HG03064 (cell line): ENCODE data around the gene SORCS2.

Experiments
- ATAC-seq: cut with Tn5 transposase; IDR thresholded peaks from one replicate; pipeline ENCODE4 v1.9.1; 2021; ENCODE audit warnings: low read depth; ENCODE audit not compliant: unreplicated experiment

SORCS2 gene

DNA sequence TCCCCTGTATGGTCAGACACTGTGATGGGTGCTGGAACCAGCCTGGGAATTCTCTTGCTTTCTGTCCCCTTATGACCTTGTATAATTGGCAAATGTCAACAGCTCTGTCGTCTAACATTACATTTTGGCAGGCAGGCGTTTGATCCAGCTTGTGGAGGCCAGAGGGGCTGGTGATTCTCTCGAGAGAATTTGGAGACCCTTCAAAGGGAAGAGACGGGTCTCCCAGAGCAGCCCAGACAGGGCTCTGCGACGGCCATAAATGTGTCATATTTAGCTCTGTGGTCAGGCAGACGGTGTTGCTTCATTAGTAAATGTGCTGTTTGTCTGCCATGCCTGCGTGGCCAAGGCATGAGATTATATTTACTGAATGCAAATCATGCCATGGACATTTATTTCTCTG is 68.7 kb downstream of the SORCS2 start:
- no peak for ATAC-seq

- no peak for ATAC-seq
These were observed 69.2 kb downstream of the SORCS2 start for GRCh38 chr4:7261536-7261935.

- ATAC-seq = no peak
These were observed 69.8 kb downstream of the SORCS2 start for GRCh38 chr4:7262134-7262533.

GRCh38 chr4:7263166-7263565 is 70.8 kb downstream of the SORCS2 start:
- ATAC-seq = no peak

DNA sequence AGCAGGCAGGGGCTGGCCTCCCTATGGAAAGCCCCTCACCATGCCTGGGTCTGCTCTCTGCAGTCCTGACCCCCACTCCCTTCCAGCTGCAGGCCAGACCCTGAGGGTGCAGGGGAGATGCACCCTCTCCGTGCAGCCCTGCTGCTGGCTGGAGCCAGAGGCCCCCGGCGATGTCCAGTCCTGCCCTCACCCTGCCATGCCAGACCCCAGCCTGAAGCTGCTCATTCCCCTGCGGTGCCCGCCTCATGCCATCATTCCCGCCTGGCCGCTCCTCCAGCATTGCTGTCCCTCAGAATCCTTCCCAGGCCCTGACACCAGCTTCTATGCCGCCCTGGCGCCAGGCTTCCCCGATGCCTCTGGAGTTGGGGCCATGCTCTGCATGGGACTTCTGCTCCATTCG is 72.4 kb downstream of the SORCS2 start:
- ATAC-seq = no peak

DNA sequence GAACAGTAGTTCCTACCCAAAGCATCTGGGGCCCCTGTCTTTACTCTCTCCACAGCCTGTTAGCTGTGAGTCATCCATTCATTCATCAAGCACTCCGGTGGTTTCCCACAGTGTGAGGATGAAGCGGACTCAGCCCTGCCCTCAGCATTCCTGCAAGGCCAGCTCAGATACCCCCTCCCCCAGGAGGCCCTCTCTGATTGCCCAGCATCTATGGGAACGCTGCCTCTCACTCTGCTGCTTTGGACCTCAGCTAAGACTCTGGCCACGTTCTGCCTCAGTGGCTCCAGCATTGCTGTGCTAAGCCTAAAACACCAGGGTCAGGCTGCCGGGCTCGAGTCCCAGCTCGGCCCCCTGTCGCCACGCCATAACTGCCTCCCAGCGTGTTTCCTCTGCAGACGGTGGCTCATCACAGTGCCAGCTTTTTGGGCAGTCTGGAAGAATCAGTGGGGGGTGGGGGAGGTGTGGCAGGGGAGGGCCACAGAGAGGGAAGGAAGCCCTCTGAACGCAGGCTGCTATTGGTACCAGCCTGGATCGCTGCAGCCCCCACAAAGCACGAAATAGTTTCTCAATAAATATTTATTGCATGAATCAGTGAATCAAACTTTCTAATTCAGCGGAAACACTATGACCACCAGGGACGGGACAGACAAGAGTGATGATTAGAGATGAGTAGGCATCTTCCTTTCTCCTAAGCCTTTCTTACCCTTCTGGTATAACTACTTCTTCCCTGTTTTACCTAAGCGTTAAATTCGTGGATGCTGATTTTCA is 74.4 kb downstream of the SORCS2 start:
- no peak for ATAC-seq

DNA sequence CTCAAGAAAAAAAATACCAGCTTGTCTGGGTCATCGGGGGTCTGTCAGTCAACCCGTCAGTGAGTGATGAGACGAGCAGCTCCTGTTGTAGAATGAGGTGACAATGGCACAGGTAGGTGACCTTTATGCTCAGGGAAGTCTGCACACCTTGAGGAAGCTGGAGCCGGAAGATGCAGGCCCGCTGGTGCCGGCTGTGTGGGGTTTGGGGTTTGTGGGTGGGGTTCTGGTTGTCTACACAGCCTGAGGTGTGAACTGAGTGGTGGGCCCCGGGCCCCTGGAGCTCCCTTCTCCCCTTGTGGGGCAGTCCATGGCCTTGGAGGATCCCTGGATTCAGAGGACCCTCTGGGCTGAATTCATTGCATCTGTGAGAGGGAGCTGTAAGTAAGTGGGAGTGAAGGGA is 75.5 kb downstream of the SORCS2 start:
- no peak for ATAC-seq

- ATAC-seq = no peak
These were observed 76.6 kb downstream of the SORCS2 start for GRCh38 chr4:7268941-7269340.

DNA sequence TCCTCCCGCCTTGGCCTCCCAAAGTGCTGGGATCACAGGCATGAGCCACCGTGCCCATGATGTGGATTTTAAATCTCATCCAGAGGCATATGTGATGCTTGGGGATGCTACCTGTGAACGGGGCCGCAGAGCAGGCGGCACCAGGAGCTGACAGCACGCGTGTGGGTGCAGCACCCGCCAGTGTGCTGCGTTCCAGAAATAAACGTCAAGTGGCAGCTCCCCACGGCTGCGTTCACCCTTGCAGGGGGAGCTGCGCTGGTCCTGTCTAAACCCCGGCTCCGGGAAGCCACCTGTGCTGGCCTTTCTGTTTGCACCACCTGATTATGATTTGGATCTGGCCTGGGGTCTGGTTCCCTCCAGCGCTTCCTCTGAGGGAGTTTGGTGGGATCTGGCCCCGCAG is 77.8 kb downstream of the SORCS2 start:
- ATAC-seq = no peak

- ATAC-seq = no peak
These were observed 80.1 kb downstream of the SORCS2 start for GRCh38 chr4:7272404-7272803.

DNA sequence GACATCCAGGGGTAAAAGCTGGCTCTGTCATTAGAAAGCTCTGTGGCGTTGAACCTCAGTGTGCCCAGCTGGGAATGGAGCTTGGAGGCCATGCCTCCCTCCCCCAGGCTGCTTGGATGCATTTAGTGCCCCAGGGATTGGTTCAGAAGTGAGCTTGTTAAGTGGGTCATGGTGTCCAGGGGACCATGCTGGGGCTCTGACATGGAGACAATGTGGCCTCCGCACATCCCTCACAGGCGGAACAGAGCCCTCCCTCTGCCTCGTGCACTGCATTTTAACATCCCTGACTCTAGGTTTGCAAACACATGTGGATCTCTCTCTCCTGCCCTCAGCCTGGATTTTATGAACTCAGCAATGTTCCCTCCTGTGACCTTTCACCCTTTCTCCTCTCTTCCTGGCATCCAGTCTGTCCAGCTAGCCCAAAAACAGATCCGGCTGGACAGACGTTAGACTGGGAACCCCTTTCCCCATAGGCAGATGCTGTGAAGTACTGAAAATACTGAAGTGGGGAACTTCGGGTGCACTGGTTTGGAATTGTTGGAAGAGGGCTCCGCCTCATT is 81.5 kb downstream of the SORCS2 start:
- ATAC-seq = no peak

DNA sequence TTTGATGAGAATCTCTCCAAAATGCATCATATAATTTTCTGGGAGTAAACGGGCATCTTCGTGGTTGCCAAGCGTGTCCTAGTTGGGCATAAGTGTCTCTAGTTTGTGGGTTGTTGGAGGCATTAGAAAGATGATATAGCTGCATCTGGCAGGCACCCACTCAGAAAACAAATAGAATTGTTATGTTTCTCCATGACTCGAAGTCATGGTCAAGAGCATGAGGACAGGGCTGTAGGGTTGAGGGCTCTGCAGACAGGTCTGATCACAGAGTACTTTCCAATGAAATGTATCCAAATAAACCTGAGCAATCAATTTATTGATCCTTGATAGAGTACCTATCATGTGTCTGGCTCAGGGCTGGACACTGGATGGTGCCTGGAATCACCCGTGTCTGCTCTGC is 82.7 kb downstream of the SORCS2 start:
- no peak for ATAC-seq

- no peak for ATAC-seq
These were observed 83.3 kb downstream of the SORCS2 start for GRCh38 chr4:7275490-7276154.

DNA sequence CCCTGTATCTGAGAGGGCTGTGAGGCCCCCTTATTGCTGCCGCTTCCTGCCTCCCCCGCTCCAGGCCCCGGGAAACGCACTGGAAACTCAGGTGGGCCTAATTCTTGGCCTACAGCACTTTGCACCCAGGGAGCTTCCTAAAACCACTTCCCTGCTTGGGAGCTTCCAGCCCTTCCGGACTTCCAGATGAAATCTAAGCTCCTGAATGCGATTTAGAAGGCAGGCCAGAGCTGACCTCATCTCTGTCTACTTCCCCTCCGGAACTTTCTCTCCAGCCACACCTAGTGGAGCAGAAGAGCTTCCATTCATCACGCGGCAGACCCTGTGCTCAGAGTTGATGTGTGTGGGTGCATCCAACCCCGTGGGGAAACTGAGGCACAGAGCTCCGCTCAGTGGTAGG is 84.2 kb downstream of the SORCS2 start:
- ATAC-seq = no peak

DNA sequence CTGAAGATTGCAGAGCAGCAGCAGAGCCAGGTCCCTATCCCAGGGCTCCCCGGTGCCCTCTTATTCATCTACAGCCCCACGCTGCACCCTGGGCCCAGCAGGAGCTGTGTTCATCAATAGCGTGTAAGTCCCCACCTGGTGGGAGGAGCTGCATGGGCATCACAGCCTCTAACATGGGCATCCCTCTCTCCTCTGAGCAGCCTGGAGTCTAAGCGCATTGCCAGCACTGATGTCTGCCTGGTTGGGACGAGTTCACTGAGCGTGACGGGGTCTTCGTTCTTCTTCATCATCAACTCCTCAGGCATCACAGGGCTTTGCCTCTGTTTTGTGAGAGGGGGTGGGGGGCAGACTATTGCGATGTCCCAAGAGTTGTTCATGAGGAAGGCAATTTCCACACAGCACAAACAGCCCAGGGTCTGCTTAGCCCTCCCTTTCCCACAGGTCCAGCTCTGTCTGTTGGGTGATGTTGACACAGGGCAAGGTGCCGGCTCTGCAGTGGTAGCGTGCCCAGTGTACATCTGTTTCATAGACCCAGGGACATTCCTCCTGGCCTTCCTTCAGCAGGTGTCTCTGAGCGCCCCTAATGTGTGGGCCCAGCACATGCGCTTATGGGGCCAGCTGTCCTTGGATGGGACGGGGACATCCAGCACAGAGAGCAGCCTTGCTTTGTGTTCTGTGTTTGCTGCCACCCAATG is 85.9 kb downstream of the SORCS2 start:
- no peak for ATAC-seq

DNA sequence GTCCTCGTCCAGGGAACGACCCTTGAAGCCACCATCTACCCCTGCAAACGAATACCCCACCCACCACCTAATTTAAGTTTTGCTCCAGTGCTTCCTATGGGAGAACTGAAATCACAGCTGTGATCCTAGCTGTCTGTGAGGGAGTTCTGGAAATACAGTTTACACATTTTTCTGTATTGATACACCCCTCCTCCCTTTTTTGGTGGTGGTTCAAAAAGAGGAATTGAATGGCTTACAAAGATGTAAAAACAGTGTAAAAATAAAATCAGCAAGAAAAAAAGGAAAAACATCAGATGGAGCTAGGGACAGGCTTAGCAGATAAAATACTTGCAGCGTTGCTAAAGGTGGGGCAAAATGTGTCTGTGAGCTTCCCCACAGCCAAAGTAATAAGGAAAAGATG is 86.6 kb downstream of the SORCS2 start:
- ATAC-seq = no peak

- no peak for ATAC-seq
These were observed 87.6 kb downstream of the SORCS2 start for GRCh38 chr4:7279902-7280301.

DNA sequence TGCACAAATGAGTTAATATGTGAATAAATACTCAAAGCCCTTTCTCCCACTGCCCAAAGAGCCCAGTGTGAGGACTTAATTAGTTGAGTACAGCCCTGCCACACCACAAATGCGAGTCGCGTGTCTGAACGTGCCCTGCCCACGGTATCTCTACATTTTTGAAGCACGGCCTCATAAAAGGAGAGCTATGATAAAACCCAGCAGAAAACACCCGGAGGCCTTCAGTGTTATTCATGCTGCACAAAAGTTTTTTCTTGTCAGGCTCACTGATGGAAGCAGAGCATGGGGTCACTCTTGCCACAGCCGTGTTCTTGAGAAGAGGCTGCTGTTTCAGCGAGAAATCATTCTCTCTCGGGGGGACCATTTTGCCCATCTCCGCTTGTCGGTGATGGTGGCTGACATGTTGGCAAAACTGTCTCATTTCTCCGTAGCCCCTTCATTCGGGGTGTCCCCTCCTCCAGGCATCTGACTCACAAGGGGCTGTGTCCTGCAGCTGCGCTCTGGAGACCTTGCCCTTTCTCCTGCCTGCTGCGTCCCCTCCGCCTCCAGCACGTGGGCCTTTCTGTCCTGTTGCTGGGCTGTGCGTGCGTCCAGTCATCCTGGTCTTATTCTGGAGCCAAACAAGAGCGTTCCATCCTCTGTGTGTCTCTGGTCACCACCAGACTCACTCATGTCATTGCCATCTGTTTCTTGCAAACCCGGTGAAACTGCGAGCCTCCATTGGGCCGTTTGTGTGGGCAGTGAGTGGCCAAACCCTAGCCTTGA is 88.8 kb downstream of the SORCS2 start:
- no peak for ATAC-seq

DNA sequence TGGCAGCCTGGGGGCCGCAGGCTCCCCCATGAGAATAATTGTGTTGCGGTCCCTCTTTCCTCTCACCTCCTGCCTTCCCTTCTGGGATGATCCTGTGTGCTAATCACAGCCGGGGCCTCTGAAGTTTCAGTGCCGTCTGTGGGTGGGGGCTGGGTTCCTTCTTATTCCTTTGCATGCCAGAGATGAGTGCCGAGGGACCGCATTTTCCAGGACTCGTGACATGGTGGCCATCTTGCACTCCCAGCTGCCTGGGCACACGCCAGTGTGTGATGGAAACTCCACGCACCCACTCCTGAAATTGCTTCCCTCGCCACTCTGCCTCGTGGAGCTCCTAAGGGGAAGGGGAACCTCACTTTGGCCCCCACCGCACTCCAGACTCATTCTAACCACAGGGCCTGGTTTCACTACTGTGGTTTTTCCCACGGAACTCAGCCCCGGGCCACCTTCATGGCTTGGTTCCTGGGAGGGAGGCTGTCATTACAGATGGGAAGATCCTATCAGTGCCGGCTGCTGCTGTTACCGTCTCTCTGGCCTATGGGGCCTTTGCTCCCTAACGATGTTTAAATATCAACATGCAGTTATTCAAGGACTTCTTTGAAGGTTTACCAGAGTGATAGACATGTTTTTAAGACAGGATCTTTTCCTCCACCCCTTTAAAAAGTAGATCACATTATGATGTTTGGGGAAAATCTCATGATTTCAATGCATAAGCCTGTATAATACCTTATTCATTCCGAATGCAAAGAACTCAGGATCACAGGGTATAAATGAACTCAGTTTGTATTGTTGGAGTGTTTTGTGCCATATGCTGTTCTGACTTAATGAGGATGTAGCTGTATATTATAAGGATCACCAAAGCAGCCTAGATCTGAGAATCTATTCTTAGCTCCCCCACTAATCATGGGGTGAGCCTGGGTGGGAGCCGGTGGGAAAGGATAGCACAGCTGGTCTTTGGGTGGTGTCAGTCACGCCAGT is 89.6 kb downstream of the SORCS2 start:
- no peak for ATAC-seq
